GM21390 (cell line): ENCODE results near the gene ZFYVE28.

Source experiments
- ATAC-seq: cut with Tn5 transposase; IDR thresholded peaks from one replicate; pipeline ENCODE4 v1.9.1; 2021; ENCODE audit not compliant: unreplicated experiment

The ZFYVE28 gene

GRCh38 chr4:2428496-2429213 lies 10.2 kb upstream of the ZFYVE28 start:
- no peak for ATAC-seq

DNA sequence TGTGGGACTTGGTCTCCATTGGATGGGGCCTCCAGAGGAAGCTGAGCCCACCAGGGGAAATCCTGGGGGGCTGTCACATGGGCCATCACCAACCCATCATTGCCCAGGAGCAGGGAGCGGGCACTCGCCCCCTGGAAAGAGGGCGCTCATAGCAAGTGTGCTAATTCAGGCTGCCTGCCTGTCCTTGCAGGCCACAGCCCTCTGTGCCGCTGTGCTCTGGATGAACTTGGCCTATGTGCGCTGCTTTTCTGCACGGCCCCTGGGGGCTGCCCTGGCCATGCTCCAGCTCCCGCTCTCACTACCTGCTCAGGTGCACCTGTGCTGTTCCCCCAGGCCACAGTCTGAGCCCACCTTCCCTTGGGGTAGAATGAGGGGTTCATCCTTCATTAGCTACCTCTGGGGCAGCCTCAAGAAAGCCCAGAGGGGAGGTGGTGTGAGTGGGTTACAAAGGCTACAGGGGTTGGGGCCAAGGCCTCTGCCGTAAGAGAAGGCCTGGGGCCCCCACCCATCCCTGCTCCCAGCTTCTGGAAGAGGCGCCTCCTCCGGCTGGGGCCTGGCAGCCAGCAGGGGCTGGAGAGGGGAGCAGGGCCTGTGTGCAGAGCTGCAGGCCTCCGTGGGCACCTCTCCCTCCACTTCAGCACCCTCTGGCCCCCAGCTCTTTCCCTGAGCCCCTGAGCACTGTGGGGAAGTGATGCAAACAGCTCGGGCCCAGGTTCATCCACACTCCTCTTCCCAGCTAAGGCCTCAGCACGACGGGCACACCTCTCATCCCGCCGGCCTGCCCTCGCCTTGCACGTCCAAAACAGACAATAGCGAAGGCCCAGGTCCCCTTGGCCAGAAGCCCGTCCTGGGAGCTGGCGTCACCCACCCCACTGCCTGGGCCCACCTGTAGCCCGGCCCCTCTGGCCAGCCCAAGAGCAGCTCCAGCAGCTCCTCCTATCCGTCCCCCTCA lies 9.2 kb upstream of the ZFYVE28 start:
- ATAC-seq: no peak

DNA sequence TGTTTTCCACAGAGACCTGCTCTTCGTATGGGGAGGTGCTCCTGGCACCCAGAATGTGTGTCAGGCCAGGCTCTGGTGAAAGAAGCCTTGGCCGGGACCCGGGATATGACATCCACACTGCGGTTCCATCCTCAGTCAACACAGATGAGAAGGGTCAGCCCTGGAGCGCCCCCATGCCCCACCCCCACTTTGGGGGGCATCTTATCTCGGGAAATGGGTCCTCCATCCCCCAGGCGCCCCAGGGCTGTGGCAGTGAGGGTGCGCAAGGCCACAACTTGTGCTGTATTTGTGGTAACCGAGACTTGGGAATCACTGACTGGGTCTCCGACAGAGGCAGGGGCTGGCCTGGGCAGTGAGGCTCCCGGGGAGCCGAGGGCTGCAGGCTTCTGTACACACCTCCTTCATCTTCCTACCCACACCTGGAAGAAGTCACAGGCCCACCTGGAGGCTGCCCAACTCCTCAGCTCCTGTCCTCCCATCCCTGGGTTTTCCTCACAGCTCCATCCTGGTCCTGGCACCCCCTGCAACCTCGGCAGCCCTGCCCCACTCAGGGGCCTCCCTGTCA lies 8.3 kb upstream of the ZFYVE28 start:
- no peak for ATAC-seq

DNA sequence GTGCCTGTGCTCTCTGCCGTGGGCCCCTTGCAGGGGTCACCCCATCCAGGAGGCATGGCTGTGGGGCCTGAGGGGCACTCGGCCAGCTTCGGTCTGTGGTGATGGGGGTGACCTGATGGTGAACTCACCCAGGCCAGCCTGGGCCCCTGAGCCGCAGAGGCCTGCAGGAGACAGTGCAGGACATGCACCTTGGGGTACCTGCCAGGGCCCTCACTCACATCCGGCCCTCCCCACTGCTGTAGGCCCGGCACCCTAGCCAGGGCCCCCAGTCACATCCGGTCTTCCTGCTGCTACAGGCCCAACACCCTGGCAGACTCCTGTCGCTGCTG lies 7.6 kb upstream of the ZFYVE28 start:
- no peak for ATAC-seq

DNA sequence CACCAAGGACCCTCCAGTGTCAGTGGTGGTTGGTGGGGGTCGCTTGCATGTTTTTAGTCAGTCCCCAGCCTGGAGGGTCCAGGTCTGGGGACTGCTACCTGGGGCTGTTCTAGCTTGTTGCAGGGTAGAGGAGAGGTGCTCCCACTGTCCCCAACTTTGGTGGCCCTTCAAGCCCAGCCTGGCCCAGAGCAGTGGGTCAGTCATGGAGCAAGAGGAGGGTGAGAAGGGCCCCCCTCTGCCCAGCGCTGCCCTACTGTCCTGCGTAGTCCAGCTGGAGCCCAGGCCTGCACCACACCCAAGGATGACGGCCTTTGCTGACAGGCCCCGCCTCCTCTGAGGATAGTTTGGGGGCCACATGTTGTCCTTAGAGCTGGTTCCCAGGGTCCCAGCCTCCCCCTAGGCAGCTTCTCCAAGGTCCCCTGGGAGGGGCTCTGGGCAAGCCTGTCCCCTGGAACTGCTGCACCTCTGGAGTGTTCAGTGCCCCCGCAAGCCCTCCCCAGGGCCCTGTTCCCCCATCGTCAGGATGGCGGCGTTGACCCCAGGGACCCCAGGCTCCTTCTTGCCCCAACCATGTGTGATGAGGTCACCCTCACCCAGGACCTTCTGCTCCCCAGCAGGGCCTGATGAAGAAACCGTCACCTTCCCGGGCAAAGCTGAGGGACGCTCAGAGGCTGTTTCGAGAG lies 7.1 kb upstream of the ZFYVE28 start:
- no peak for ATAC-seq

GRCh38 chr4:2424581-2424980 lies 6.1 kb upstream of the ZFYVE28 start:
- no peak for ATAC-seq

DNA sequence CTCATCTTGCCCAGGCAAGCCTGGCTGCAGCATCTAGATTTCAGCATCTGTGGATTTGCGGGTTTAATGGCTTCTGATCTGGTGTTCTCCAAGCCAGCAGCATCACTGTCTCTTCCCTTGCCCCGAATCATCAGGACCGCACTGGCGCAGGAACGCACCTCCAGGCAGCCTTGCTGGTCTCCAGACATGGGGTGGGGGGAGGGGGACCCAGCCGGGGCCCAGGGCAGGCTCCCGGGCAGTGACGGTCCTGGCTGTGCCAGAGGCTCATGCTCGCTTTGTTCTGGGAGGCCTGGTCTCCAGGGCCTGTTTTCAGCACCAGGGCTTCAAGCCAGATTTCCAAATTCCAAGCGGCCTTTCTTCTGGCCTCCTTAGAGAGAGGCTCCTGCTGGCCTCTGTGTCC lies 5.2 kb upstream of the ZFYVE28 start:
- no peak for ATAC-seq

- ATAC-seq: no peak
Observed at GRCh38 chr4:2423066-2423465, 4.6 kb upstream of the ZFYVE28 start.

DNA sequence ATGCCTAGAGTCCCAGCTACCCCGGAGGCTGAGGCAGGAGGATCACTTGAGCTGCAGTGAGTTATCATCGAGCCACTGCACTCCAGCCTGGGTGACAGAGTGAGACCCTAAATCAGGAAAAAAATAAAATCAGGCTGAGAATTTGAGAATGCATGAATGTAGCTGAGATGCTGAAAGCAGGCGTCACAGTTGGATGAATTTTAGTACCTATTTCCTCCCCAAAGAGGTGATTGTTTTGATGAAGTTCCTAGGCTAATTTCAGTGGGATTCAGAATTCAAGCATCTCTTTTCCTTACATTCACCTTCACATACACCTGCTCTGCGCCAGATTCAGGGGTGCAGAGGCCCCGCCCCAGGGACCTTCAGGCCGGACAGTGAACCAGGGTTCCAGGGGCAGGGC lies 3.5 kb upstream of the ZFYVE28 start:
- no peak for ATAC-seq

DNA sequence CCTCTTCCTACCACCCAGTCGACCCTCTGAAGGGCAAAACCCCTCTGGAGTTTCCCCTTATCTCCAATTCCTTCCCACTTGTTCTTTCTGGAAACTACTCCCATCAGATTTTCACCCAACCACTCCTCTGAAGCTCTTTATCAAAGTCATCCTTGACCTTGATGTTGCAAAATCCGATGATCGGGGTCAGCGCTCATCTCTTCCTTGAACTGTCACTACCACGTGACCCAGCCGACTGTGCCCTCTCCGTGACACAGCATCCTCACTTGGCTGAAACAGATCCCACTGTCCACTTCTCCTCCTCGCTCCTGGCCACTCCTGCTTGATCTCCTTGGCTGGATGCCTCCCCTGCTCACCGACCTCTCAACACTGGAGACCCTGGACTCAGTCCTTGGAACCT lies 1.4 kb upstream of the ZFYVE28 start:
- ATAC-seq: no peak

DNA sequence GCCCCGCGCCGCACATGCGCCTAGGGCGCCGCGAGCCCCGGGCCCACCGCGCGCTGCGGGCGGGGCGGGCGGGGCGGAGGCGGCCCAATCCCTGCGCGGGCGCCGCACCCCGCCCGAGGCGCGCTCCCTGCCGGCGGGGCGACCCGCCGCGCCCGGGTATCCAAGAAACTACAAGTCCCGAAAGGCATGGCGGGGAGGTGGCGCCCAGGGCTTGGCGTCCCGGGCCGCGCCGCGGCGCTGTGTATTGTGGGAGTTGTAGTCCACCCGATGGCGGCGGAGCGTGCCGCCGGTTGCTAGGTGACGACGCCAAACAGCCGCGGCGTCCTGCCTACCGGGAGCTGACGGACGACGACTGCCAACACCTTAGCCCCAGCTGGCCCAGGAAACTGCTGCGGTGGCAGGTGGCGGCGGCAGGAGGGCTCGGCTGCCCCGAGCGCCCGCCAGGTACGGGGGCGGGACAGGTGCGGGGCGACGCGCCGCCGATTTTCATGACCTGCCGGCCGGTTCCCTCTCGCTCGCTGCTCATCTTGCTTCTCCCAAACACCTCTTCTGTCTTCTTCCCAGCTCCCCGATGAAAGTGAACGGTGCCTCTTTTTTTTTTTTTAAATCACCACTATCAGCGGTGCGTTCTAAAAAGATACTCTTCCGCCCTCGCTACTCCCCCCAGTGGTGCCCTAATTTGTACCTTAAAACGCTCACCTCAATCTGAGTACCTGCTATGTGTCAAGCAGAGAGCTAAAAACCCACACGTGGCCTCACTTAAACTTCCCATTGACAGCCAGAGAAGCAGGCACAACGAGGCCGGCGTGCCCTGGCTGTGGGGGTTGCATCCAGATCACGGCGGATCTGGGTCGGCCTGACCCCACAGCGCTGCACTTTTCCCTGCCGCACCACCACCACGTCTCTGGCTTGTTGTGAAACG lies 466 bp upstream of the ZFYVE28 start, which contains the start of gene CFAP99:
Gene CFAP99, plus strand, starts transcription at position 306 of the 922 bp plus-strand sequence.
- ATAC-seq: peak; percentile 90

DNA sequence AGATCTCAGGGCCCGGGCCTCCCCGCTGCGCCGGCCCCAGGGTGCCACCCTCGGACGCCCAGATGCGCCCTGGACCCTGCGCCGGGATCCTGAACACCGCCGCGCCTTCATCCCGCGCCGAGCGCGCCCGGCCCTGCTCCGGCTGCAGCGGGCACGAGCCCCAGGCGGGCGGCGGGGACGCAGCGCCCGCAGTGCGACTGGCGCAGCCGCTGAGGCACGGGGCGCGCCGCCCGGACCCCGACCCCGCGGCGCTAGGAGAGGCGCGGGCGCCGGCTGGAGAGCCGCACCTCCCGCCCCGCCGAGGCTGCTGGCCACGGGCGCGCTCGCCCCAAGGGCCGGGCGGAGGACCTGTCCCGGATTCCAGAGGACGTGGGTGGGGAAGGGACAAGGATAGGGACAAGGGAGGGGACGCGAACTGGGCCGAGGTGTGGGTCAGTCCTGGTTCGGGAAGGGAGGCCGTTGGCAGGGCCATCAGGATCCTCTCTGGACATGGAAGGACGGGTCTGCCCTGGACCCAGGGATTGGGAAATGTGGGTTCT lies 1.1 kb downstream of the ZFYVE28 start:
- ATAC-seq: no peak

DNA sequence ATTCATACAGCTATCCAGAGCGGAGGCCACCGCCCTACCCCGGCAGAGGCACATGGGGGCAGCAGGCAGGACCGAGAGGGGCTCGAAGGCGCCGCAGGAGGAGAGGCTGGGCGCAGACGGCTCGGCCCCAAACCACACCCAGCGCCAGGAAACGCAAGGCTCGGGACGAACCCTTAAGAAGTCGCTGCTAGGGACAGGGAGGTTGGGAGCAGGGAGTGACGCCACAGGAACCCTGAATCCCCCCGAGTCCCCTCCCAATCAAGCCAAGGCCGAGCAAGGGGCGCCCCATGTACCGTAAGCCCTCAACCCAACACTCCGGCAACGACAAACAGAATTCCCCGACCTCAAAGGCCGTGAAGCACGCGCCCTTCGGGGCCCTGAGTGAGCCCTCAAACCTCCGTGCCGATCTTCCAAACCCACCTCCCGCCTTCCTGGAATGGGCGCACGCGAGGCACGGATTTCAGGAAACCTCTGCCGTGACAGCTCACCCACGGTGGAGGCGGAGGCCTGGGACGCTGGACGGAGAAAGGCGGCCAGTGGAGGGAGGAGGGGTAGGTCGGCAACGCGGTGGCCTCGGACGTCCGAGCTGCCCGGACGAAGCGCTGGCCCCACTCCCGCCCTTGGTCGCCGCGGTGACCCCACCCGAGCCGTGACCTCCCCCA lies 1.8 kb downstream of the ZFYVE28 start:
- ATAC-seq: no peak

GRCh38 chr4:2415881-2416563 lies 2.4 kb downstream of the ZFYVE28 start:
- no peak for ATAC-seq

DNA sequence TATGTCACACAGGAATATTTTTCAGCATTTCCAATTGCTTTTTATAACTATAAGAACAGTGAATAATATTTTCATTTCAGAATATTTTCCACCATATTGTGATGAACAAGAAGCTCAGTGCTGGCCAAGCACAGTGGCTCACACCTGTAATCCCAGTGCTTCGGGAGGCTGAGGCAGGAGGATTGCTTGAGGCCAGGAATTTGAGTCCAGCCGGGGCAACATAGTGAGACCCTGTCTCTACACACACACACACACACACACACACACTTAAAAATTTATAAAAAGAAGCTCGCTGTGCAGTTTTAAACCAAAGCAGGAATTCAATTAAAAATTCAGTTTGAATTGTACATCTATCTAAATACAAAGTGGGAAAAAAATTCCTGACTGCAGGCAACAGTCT lies 3.2 kb downstream of the ZFYVE28 start:
- ATAC-seq: no peak

DNA sequence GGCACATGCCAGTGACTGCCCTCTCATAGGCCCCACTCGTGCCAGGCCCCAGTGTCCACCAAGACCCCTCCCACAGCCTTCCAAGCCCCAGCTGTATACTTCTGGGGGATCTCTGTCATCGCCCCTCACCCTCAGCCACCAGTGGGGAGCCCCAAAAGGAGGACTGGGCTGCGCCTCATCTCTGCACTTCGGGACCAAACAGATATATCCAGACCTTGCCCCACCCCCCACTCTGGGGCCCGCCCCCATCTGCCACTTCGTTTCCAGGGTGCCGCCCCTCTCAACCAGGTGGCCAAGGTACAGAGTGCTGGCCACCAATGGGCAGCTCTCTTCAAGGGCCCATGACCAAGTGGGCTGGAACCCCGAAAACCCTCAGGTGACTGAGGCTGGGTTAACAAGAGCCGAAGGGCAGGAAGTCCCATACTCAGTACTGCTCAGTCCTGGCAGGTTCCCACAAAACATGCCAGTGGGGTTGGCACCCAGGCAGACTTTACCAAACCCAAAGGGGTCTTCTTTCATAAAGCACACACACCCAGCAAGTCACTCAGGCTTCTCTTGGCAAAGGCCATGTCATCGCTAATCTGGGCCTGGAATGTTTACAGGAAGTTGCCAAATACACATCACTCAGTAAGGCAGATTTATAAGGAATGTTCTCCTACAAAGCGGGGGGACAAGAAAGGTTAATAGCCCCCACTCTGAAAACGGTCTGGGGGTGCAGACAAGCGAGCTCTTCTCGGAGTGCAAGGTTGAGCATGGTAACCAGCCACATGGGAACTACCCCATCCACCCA lies 4.4 kb downstream of the ZFYVE28 start:
- no peak for ATAC-seq

DNA sequence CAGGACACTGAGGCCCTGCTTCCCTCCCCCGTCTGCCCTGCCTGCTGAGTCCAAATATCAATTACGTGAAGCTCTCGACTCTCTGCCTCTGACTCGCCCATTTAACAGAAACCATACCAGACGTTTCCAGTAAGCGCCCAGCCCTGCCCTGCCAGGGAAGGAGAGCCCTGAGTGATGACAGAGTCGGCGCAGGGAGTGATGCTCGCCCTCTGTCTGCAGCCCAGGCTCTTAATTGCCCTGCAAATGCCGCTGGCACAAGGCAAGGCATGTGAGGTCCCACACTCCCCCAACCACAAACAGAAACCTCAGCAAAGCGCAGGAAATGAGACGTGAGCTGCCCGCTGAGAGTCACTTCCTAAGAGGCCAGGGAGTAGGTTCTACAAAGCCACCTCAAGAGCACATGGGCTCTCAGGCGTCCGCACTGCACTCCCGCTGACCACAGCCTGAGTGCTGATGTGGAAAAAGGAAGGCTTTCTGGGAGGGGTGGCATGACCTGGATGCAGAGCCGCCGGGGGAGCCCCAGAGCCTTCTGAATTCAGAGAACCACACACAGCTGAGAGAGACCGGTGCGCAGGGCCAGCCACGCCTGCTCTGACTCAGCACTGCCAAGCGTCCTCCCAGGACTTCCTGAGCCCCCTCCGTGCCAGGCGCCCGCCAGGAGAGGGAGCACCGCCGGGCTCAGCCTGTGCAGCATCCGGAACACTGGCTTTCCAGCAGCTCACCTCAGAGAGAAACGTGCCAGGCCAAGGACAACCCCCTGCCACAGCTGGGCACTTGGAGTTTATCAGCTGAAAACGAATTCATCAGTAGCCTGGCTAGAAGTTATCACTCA lies 5.3 kb downstream of the ZFYVE28 start:
- ATAC-seq: peak; percentile 56
